K562 (cell line): Measurements from ENCODE around the gene SLC6A6. TPM values are rescaled to one million over a fixed set of nuclear protein-coding genes. Genes with fewer than 3 reads are reported as not detected.
A peak's percentile ranks its signal among the peaks of the same experiment; 100 is the strongest.

Experiments
- ATAC-seq: fragments of 200-7000 bp; cut with Tn5 transposase; 3 replicates; pipeline ENCODE4 v1.9.1; 2020; ENCODE audit warnings: moderate library complexity
- BruUV-seq: library from RNA; stranded (reverse); fragments of 400-500 nt; replicated peaks from 2 replicates; lab custom pipeline; 2021; lab: Mats Ljungman, UMichigan
- CTCF ChIA-PET: fragments of 300-600 bp; formaldehyde crosslinking; extraction: SDS; loops from one replicate; lab custom pipeline; 2021; ENCODE audit warnings: low intra/inter-chr PET ratio; lab: Yijun Ruan, JAX
- POLR2A ChIA-PET: fragments of 300-600, 350-650 bp; sonication (Branson Sonifier 250); formaldehyde crosslinking; extraction: SDS; loops from one replicate; lab custom pipeline; 2021; ENCODE audit warnings: antibody characterized with exemption, inconsistent platforms; lab: Yijun Ruan, JAX
- DNase-seq, 4 experiments: peaks; one replicate each; pipeline versions ENCODE4 v3.0.0 to v3.0.0-alpha.2; 2011 to 2018; ENCODE audit warnings: low spot score in 3 of 4, mixed read lengths in 3 of 4; ENCODE audit errors: extremely low read depth in 1 of 4
- FAIRE-seq: peaks from 2 replicates; lab custom pipeline; 2011; peaks lifted over from hg19 to GRCh38; lab: Jason Lieb, UNC
- H2AFZ ChIP-seq: 2 replicates; pipeline ENCODE4 v1.6.0; 2011; ENCODE audit warnings: low read depth, low read length, control low read depth, inconsistent platforms
- H3K27ac ChIP-seq: fragments of 200-600 bp; 3 replicates; pipeline ENCODE4 v1.8.0; 2011; ENCODE audit warnings: low read depth, mild to moderate bottlenecking, control low read depth, inconsistent platforms, low read length, moderate library complexity, mixed read lengths; ENCODE audit errors: extremely low read depth
- H3K27me3 ChIP-seq, 2 experiments: fragments of 300-600 bp in 1 of 2; 2 replicates in 1 of 2; 3 replicates in 1 of 2; pipeline versions ENCODE4 v1.6.0 to v1.8.0; 2011; ENCODE audit warnings: inconsistent platforms in 2 of 2, low read length in 2 of 2, mild to moderate bottlenecking in 1 of 2, mixed read lengths in 1 of 2, moderate library complexity in 1 of 2; ENCODE audit not compliant: control insufficient read depth in 2 of 2, insufficient read depth in 2 of 2
- H3K36me3 ChIP-seq: fragments of 300-600 bp; 3 replicates; pipeline ENCODE4 v1.8.0; 2011; ENCODE audit warnings: mild to moderate bottlenecking, low read length, inconsistent platforms; ENCODE audit not compliant: control insufficient read depth, insufficient read depth
- H3K4me1 ChIP-seq, 2 experiments: fragments of 200-600 bp in 1 of 2; replicated peaks in 1 of 2; 2 replicates in 1 of 2; 3 replicates in 1 of 2; pipeline versions ENCODE4 v1.5.1 to v1.8.0; 2011; ENCODE audit warnings: inconsistent platforms in 2 of 2, low read length in 2 of 2, mild to moderate bottlenecking in 1 of 2, mixed read lengths in 1 of 2, moderate library complexity in 1 of 2; ENCODE audit not compliant: control insufficient read depth in 2 of 2, insufficient read depth in 2 of 2
- H3K4me2 ChIP-seq: 2 replicates; pipeline ENCODE4 v1.6.1; 2011; ENCODE audit warnings: low read length, control low read depth, inconsistent platforms, mixed read lengths; ENCODE audit not compliant: insufficient read depth
- H3K4me3 ChIP-seq: fragments of 200-600 bp; sonication (generic), shearing (Covaris generic); 2 replicates; pipeline ENCODE4 v1.5.1; 2016; ENCODE audit warnings: control low read depth, inconsistent platforms
- H3K79me2 ChIP-seq: fragments of 200-600 bp; 3 replicates; pipeline ENCODE4 v1.8.0; 2011; ENCODE audit warnings: low read length, inconsistent platforms; ENCODE audit not compliant: control insufficient read depth, insufficient read depth
- H3K9ac ChIP-seq, 2 experiments: 2 replicates each; pipeline versions ENCODE4 v1.6.0 to v1.6.1; 2011; ENCODE audit warnings: low read depth in 2 of 2, low read length in 2 of 2, control low read depth in 1 of 2, inconsistent platforms in 1 of 2, mild to moderate bottlenecking in 1 of 2, mixed read lengths in 1 of 2; ENCODE audit not compliant: insufficient read depth in 1 of 2
- H3K9me1 ChIP-seq: one replicate; pipeline ENCODE4 v1.6.0; 2011; ENCODE audit warnings: inconsistent platforms, mild to moderate bottlenecking, low read length, moderate library complexity; ENCODE audit not compliant: control insufficient read depth, insufficient read depth
- H3K9me3 ChIP-seq: replicated peaks from 2 replicates; pipeline ENCODE4 v1.5.1; 2011; ENCODE audit warnings: low read depth, low read length, inconsistent platforms; ENCODE audit not compliant: control insufficient read depth, insufficient read depth
- H4K20me1 ChIP-seq: replicated peaks from 2 replicates; pipeline ENCODE4 v1.6.1; 2011; ENCODE audit warnings: low read length, inconsistent platforms, mixed read lengths; ENCODE audit not compliant: control insufficient read depth, insufficient read depth
- HSF4 ChIP-seq: fragments of 250-450 bp; sonication (Bioruptor Pico); IDR thresholded peaks from 2 replicates; pipeline ENCODE4 v2.1.2; 2022; ENCODE audit warnings: mild to moderate bottlenecking, moderate library complexity, borderline replicate concordance
- POLR2AphosphoS5 ChIP-seq: IDR thresholded peaks from 2 replicates; pipeline ENCODE4 v1.6.1; 2011; ENCODE audit warnings: mild to moderate bottlenecking, low read depth, low read length, moderate library complexity; ENCODE audit not compliant: control insufficient read depth, insufficient read depth
- WGBS: fragments of 100-300 bp; shearing (Covaris generic); methylation state at CpG from one replicate; pipeline ENCODE4 v1.1.6; 2016; ENCODE audit warnings: low coverage, mixed read lengths; ENCODE audit not compliant: insufficient coverage; ENCODE audit errors: missing lambda C conversion rate; 5-methylcytosine and 5-hydroxymethylcytosine counted together
- in situ Hi-C: fragments of 300-500 bp; cut with MboI; formaldehyde crosslinking; loops from 4 replicates; pipeline ENCODE4 v1.15.0; 2018; ENCODE audit warnings: inconsistent platforms, mixed read lengths
- intact Hi-C: fragments of 100-400 bp; cut with micrococcal nuclease; formaldehyde crosslinking; loops from 2 replicates; pipeline ENCODE4 v1.14.2; 2022
- polyA plus RNA-seq, 8 experiments: library from polyadenylated mRNA; depleted of rRNA in 4 of 8; stranded (reverse) in 5 of 8; unstranded in 3 of 8; fragments of >200 nt; fragmentation: Nextera tagmentation in 2 of 8; fragmentation: Illumina TruSeq in 1 of 8; extraction: Ambion mirVana in 2 of 8; extraction: Trizol in 1 of 8; gene quantifications; 2 replicates each; pipeline versions ENCODE4 v1.2.1 to v1.2.3, GENCODE V29; 2011 to 2014; ENCODE audit warnings: inconsistent platforms in 1 of 8, missing spikeins in 1 of 8
- total RNA-seq, 7 experiments: library from RNA; depleted of rRNA in 6 of 7; stranded (reverse); fragments of >200 nt in 6 of 7; fragmentation: Illumina TruSeq in 2 of 7; extraction: Trizol in 2 of 7; gene quantifications; 2 replicates each; pipeline versions ENCODE4 v1.2.1 to v1.2.3, GENCODE V29; 2011 to 2021; ENCODE audit warnings: low replicate concordance in 1 of 7
- TF ChIP-seq, protein P1 (sequence below): fragments of 450-650 bp; IDR thresholded peaks from 2 replicates; pipeline ENCODE4 v1.6.1; 2017; ENCODE audit warnings: mild to moderate bottlenecking, moderate library complexity

Gene SLC6A6
- total and polyA plus RNA-seq, 9 of the 15 experiments (the other 6 are each of a cell fraction or from before 2014, with no cell fraction given), result 12.3 to 203 (median 93.2) TPM

- no peak for TF ChIP-seq HSF4
Observed at GRCh38 chr3:14479591-14479990, 77.2 kb downstream of the SLC6A6 start (continued).

DNA sequence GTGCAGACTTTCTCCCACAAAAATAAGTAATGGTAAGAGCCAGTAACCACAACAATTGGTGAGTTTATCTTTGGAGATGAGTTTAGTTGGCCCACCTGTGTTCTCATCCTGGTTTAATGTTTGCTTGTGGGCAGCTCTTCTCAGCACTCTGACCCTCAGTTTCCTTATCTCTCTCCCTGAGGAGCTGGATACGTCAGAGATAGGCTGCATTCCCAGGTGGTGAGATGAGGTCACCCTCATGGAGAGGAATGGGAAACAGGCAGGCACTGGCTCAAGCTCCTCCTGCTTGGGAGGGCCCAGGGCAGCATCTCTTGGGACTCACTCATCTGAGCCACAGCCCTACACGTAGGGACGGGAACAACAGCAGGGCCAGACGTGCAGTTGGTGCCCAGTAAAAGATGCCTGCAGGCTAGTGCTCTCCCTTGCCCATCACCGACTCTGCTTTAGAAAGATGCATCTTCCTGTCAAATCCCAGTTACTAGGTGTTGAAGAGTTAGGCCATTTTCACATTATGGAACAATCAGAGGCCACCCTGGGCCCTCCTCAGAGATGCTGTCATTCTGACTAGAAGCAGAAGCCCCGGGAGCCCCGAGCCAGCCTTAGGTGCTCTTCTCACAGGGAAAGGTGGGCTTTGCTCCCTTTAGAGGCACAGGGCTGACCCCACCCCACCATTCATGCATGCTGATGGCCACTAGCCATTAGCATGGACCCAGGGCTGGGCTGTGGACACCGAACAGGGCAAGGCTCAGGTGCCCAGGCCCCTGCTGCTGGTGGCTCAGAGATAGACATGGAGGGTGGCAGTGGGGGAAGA, 78.0 kb downstream of the SLC6A6 start:
- H3K27ac ChIP-seq, result no peak overlapping the region
- FAIRE-seq (no peak), ATAC-seq (no peak), DNase-seq (peak in 1 of 4 experiments; percentile 31)
- 0 out of 2 replicates have a peak, but pooled peaks have one; percentile 19 for TF ChIP-seq POLR2AphosphoS5
- TF ChIP-seq, protein P1, sequence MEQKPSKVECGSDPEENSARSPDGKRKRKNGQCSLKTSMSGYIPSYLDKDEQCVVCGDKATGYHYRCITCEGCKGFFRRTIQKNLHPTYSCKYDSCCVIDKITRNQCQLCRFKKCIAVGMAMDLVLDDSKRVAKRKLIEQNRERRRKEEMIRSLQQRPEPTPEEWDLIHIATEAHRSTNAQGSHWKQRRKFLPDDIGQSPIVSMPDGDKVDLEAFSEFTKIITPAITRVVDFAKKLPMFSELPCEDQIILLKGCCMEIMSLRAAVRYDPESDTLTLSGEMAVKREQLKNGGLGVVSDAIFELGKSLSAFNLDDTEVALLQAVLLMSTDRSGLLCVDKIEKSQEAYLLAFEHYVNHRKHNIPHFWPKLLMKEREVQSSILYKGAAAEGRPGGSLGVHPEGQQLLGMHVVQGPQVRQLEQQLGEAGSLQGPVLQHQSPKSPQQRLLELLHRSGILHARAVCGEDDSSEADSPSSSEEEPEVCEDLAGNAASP, result no peak
- in situ Hi-C loops (no loop called here), intact Hi-C loops (no loop called here)
- no peaks in the 10 kb centered on the region for H3K27me3 ChIP-seq
- POLR2A ChIA-PET, result interaction anchor here (0.7 kb wide), 1 partner anchor 19 kb away, joined by 3 read pairs; no protein-coding TSS in a partner anchor
- 89% methylated on average over 8 of the region's 8 CpGs for WGBS
- no peak overlapping the region for H3K4me3 ChIP-seq
- H2AFZ ChIP-seq, result no peak overlapping the region
- H4K20me1 ChIP-seq, result 0 out of 2 replicates have a peak, but pooled peaks cover 2% of the 10 kb centered on the region
- H3K9ac ChIP-seq, result no peak overlapping the region
- no TSS peak for BruUV-seq
- H3K4me2 ChIP-seq, result no peak overlapping the region
- H3K4me1 ChIP-seq, result peaks cover 0 to 11% of the 10 kb centered on the region in 2 experiments; a peak in 2 of 5 replicates
- no peaks in the 10 kb centered on the region for H3K9me1 ChIP-seq
- H3K9me3 ChIP-seq, result no peaks in the 10 kb centered on the region
- peaks cover 99% of the 10 kb centered on the region for H3K36me3 ChIP-seq
- H3K79me2 ChIP-seq, result no peaks in the 10 kb centered on the region
- CTCF ChIA-PET, result no interaction called here
